Measurements from ENCODE around the gene MEX3D.
"Not testable (repeated sequence)": the region's sequence is repeated elsewhere in the genome, so short reads cannot be mapped to it uniquely, and the experiment has no call there.

The MEX3D gene

DNA sequence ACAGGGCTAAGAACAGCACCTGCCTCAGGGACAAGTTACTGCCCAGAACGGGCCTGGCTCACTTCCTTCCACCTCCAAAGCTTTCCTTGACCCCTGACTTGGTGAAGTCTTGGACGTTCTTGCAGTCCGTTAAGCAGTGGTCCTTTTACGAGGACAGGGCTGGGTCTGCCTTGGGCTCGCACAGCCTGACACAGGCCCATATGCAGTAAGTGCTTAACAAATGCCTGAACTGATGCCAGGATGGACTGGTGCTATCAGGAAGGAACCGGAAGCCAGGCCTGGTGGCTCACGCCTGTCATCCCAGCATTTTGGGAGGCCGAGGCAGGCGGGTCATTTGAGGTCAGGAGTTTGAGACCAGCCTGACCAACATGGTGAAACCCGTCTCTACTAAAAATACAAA lies 46.1 kb downstream of the MEX3D start:
- DNase-seq: no peak

DNA sequence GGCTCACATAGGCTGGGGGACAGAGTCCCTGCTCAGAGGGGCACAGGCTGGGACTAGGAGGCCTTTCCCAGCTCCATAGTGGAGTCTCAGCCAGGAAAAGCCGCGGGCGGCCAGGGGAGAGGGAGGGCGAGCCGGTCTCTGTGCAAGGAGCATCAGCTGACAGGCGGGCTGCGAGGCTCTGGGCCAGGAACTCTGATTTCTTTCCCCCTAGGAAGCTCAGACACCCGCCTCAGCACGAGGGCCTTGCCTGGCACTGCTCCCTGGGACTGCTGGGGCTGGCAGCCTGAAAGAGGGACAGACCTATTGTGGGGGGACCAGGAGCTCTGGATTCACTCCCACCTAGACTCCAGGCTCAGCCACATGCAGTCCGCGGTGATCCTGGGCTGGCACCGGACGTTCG lies 46.5 kb downstream of the MEX3D start:
- peak in 52 of 58 donors; percentile 11 to 90 (median 68) for DNase-seq

DNA sequence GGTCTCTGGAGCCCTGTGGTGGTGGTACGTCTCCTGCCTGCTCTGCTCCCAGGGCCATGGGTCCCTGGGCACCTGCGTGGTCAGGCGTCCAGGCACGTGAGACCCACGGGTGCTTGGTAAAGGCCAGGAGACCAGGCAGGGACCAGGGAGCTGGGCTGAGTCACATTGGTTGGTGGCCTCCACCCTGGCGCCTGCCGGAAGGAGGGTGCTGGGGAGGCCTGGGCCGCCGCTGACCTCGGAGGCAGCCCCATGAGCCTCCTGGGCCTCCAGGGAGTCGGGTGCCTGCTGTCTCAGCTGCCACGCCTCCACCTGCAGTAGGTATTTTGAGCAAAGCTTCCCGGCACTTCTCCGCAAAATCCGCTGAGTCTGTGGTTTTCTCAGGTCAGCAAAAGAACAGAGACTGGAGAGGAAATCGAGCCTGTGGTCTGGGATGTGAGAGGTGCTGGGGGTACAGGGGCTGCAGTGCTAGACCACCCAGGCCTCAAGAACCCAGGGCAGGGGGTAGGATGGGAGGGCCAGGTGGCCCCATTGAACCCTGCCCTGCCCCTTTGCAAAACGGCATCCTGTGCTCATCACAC lies 47.8 kb downstream of the MEX3D start:
- DNase-seq: no peak

DNA sequence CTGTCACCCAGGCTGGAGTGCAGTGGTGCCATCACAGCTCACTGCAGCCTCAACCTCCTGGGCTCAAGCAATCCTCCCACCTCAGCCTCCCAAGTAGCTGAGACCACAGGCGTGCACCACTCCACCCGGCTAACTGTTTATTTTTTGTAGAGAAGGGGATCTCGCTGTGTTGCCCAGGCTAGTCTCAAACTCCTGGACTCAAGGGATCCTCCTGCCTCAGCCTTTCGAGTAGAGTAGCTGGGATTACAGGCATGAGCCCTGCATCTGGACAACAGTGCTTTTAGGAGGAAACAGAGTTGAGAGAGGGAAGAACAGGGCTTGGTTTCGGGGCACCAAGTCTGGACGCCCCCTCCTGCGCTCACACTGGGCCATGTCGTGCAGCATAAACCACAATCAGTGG lies 48.3 kb downstream of the MEX3D start:
- DNase-seq: not testable (repeated sequence)

DNA sequence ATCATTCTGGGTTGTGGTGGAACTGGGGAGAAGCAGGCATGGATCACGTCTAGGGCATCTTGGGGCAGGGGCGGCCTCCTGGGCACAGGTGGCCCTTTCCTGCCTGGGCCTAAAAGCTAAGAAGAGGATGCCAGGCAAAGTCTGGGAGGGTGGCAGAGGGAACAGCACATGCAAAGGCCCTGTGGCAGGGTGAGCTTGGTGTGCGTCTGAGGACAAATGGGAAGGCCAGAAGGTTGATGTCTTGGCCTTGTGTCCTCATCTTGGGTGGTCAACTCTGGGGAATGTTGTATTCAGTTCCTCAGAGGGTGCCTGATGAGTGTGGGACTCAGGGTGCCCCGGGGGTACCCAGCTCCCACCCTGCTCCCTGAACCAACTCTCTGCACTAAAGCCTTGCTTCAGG lies 49.7 kb downstream of the MEX3D start:
- DNase-seq: no peak

DNA sequence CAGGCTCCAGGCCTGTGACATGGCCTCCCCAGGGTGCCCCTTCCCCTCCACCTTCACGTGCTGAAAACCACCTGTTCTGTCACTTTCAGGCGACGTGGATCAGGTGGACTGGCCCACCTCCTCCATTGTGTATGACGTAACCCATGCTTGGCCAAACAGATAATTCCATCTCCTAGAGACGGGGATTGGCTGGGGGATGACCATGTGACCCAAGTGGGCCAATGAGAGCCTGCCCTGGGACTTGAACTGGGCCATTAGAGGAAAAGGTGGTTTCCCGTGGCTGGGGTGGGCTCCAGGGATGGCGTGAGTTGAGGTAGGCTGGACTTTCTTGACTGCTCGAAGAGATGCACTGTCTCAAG lies 51.8 kb downstream of the MEX3D start:
- no peak for DNase-seq

DNA sequence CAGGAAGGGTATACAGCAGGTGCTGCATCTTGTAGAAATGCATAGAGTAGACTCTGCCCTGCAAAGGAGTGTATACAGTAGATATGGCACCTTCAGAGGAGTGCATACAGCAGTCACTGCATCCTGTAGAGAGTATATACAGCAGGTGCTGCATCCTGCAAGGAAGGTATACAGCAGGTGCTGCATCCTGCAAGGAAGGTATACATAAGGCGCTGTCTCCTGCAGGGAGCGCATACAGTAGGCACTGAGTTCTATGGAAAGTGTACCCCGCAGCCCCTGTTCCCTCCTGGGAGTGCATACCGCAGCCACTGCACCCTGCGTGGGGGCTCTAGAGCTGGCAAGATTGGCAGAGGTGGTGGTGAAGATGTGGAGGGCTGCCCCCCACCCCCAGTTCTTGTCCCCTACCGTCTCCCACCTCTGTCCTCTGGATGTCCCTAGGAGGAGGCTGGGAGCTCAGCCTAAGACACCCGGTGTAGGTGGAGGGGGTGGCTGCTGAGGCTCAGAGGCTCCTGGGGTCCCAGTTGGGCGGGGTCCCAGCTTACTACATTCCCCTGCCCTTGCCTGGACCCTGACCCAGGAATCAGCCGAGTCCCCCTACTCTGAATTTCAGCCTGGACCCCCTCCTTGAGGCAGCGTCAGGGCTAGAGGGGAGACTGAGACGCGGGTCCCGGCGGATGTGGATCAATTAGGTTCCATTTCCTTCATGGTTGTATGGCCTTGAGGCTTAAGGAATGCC lies 53.0 kb downstream of the MEX3D start:
- DNase-seq: no peak

DNA sequence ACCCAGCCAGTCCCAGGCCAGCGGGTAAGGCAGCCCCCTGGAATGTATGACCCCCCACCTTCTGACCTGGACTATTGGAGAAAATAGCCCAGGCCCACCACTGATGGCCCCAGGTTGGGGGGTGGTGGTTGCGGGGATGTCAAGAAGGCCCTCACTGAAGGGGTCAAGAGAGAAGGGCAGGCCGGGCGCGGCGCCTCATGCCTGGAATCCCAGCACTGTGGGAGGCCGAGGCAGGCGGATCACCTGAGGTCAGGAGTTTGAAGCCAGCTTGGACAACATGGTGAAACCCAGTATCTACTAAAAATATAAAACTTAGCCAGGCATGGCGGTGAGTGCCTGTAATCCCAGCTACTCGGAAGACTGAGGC lies 53.8 kb downstream of the MEX3D start:
- DNase-seq: no peak

DNA sequence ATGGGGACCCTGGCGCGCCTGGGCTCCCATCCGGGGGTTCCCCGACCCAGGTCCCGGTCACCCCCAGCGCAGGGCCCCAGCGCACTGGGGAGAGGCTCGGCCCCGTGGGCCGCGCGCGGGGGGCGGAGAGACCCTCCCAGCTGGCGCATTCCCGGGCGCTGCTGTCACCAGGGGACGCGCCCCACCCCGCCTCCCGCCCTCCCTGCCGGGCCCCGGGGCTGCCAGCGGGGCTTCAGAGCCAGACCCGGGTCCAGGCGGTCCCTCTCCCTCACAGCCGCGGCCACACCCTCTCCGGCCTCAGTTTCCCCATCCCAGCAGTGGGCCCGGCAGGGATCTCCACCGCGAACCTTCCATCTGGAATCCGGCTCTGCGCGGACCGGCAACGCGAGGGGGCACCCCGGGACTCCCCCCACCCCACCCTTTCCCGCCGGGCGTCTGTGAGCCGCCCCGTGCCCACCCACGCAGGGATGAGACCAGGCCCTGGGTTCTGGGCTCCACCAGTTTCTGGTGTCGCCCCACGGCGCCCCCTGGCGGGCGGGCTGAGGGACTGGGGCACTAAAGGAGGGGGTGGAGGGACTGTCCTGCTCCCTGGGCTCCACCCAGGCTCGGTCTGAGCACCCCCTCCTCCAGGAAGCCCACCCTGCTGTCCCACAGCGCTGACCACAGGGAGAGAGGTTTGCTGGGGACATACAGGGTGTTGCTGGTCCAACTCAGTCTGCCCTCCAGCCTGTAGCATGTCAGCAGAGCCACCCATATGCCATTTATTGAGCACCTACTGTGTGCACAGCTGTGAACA lies 54.4 kb downstream of the MEX3D start:
- no peak for DNase-seq

DNA sequence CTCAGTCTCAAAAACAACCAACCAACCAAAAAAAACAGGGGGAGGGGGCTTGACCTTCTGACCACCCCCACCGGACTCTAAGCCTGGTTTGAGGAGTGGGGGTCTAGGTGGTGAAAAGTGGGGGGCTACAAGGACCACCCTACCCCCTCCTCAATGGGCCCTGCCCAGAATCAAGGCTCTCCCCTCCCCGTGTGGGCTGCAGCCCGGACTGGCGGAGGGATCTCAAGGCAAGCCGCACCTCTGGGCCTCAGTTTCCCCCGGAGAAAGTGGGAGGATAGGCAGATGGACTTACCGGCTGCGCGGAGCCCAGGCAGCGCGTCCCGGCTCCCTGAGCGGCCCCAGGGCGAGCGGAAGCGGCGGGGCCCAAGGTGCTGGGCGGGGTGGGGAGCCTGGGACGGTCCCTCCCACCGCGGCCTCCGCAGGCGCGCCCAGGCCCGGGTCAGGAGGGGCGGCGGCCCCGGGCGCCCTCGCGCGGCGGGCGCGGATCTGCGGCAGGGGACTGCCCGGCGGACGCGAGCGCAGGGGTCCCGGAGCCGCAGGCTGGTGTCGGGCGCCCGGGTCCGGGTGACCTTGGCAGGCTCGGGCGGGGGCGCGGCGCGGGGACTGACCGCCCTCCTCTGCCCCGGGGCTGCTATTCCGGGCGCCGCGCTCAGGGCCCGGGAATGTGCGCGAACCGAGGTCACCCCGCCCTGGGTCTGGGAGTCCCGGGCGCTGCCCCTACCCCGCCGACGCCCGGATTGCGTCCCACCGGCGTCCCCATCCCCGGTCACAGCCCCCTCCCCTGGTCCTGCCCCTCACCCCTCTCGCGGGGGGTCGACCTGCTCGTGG lies 55.2 kb downstream of the MEX3D start, which contains the start of gene ADAMTSL5:
ADAMTSL5 (minus strand) TSS at position 349 of the 828 bp plus-strand sequence. CDS start 2,076 bp downstream, outside the sequence.
- no peak for DNase-seq

DNA sequence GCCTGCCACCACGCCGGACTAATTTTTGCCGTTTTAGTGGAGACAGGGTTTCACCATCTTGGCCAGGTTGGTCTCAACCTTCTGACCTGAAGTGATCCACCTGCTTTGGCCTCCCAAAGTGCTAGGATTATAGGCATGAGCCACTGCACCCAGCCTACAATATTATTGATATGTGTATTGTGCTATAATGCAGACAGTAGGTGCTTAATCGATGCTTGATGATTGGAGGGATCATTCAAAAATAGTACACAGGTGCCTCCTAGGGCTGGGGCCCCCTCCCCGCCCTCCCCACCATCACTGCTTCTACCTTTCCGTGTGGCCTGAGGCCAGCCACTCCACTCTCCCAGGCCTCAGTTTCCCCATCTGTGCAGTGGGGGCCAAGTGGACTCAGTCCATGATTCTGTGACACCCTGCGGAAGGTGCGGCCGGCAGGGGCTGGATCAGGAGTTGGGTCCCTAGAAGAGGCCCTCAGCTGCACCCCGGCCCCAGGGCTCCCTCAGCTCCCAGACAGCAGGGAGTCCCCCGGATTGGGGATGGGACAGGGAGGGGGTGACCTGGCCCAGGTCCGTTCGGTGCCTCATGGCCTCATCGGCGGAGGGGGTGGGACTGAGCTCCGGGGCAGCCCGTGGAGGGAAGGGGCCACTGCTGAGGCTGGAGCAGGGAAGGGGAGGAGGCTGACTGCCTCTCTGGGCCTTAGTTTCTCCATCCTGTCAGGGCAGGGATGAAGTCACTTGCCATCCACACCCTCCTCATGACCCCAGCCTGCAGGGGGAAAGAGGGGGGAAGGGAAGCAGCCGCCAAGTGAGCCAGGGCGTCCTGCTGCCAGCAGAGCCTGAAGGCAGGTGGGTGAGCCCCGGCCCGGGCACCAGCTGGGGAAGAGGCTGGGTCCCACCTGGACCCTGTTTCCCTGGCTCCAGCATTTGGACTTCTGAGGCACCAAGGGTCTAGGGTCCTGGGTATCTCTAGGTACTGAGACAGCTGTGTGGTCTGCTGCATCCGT lies 56.5 kb downstream of the MEX3D start:
- no peak for DNase-seq

DNA sequence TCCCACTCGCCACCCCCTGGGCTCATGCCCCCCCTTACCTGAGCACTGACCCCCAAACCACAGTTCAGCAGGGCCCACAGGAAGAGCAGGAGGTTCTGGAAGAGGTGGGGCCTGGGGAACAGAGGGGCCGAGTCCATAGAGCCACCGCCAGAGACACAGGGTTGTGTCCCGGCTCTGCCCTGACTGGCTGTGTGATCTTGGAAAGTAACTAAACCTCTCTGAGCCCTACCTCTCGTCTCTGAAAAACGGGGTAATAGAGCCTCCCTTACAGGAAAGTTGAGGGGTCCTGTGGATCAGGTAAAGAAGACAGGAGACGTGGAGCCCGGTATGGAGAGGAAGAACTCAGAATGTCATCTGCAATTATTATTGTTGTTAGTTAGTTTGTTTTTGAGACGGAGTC lies 57.3 kb downstream of the MEX3D start:
- DNase-seq: no peak

DNA sequence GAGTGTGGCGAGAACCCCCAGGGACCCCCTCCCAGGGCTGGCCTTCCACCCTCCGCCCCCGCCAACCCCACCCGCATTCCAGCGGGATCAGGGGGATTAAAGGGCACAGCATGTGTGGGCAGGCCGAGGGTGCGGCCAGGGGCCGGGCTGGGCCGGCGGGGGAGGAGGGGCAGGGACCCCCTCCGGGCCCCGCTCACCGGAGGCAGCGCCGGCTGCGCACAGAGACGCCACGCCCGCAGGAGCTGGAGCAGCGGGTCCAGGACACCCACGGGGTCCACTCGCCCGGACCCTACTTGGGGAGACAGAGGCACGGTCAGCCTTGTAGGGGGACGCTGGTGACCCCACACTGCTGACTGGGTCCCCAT lies 57.7 kb downstream of the MEX3D start:
- DNase-seq: no peak

DNA sequence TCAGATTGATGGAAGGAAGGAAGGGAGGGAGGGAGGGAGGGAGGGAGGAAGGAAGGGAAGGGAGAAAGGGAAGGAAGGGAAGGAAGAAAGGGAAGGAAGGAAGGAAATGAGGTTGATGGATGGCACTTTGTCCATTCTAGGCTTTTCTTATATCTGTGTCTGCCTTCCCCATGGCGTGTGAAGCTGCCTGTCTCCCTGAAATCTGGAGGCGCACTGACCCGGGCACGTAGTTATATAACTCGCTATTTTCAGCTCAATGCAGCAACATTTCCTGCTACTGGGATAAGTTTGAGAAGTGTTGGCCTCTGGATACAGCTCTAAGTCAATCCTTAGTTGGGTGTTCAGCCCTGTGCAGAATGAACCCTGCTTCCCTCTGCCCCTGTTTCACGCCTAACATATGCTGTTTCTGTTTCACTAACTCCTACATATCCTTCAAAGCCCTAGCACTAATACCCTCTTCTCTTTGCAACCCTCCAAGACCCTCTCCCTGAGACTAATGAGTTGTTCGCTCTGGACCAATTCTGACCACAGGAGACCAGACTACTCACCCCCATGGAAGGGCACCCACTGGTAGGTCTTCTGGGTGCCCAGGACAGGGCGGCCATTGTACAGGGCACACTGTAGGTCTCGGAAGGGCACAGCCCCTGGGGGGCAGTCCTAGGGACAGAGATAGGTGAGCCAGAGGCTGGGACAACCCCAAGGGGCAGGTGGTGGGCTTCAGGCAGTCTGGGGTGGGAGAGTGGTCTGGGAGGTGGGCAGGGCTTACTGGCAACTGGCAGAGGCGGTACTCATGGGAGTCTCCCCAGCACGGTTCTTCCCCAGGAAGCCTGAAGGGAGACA lies 58.3 kb downstream of the MEX3D start:
- DNase-seq: no peak

DNA sequence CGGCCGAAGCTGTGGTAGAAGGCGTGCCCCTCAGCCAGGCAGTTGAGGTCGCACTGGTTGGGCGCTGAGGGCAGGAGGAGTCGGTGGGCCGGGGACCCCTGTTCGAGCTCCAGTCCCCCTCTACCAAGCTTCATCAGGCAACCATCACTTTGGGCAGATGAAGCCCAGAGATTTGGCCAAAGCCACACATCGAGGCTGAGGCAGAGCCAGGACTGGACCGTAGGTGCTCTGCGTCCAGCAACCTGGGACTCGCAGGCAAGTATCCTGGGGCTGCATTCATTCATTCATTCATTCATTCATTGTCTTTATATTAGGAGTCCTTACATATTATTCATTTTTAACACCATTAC lies 59.6 kb downstream of the MEX3D start:
- DNase-seq: no peak

DNA sequence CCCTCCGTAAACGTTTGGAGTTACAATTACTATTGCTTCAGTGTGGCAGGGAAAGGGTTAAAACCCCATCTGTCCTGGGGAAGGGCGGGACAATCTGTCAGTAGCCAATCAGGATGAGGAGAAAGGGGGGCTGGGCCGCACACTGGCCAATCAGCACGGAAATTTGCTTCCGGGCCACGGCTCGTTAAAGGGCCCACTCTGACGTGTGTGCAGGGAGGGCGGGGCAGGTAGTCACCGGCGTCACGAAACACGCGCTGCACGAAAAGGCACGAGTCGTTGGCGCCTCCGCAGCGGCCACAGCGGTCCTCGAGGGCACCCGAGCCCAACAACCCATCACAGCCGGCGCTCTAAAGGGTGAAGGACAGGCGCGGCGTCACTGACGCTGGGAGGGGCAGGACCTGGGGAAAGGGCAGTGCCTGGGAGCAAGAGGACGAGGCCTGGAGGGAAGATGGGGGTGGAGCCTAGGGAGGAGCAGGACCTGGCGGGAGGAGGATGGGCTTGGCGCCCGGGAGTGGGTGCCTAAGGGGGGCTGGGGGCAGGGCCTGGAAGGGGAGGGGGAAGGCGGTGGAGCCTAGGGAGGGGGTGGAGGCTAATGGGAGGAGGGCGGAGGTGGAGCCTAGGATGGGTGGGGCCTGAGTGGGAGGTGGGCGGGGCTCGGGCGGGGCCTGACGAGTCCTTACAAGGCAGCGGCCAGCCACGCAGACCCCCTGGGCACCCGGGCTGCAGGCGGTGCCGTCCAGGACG lies 60.2 kb downstream of the MEX3D start:
- DNase-seq: peak; percentile 65 to 99 (median 91)

DNA sequence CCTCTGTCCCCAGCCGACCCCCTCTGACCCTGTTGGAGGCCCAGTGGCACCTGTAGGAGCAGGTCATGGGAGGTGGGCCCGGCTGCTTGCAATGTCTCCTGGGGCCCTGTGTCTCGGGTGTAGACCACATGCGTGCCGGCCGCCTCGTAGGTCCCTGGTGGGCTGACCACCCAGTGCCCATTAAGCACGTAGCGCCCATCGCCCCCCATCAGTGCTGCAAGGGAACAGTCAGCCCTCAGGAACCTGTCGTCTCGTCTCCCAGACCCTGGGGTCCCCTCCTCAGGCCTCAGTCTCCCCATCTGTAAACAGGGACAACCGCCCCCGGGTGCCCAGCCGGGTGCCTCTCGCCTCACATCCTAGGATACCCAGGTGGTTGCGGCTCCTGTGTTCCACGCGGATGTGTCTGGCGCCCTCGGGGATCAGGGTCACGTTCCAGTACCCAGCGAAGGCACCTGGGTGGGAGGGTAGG lies 60.9 kb downstream of the MEX3D start:
- DNase-seq: peak in 2 of 58 donors; percentile 25 to 34

Data from anterior cingulate cortex (tissue), 58 donors.